Endothelial cell of umbilical vein (primary cell): ENCODE results near the gene CNNM3.

Source experiments
- CTCF ChIP-seq, 2 donors: IDR thresholded peaks; 1 replicate in 1 of 2; 2 replicates in 1 of 2; pipeline ENCODE4 v1.5.1; 2011; ENCODE audit warnings: low read length in 2 of 2, mild to moderate bottlenecking in 2 of 2, moderate library complexity in 2 of 2, control low read depth in 1 of 2, inconsistent platforms in 1 of 2, low read depth in 1 of 2; ENCODE audit not compliant: insufficient read depth in 1 of 2; ENCODE audit errors: extremely low read depth in 1 of 2
- EZH2 ChIP-seq: IDR thresholded peaks from 2 replicates; pipeline ENCODE4 v1.6.1; 2012; ENCODE audit warnings: borderline replicate concordance, low read depth, mild to moderate bottlenecking, moderate library complexity, low read length, inconsistent platforms; ENCODE audit not compliant: severe bottlenecking
- JUN ChIP-seq: IDR thresholded peaks from 2 replicates; pipeline ENCODE4 v1.6.1; 2011; ENCODE audit warnings: borderline replicate concordance, low read depth; ENCODE audit not compliant: insufficient read length, insufficient read depth
- MAX ChIP-seq: IDR thresholded peaks from 2 replicates; pipeline ENCODE4 v1.6.1; 2011; ENCODE audit not compliant: insufficient read depth, insufficient read length
- POLR2A ChIP-seq: IDR thresholded peaks from 2 replicates; pipeline ENCODE4 v1.6.1; 2012; ENCODE audit warnings: low read depth, mild to moderate bottlenecking, control low read depth, low read length
- POLR2AphosphoS5 ChIP-seq: IDR thresholded peaks from 2 replicates; pipeline ENCODE4 v1.6.1; 2012; ENCODE audit warnings: low read depth, mild to moderate bottlenecking, control low read depth, low read length, moderate library complexity; ENCODE audit not compliant: insufficient read depth

- no peak for TF ChIP-seq POLR2A
- no peak for TF ChIP-seq CTCF (IDR thresholded peaks at IDR 0.05; ENCODE audit: extremely low read depth in 1 of 2, insufficient read depth in 1 of 2, low read depth in 1 of 2, low read length in 2 of 2)
- no peak for TF ChIP-seq MAX
- no peak for TF ChIP-seq POLR2AphosphoS5
- no peak for TF ChIP-seq EZH2
- no peak for TF ChIP-seq JUN
Measured at GRCh38 chr2:96806468-96807126, 9.5 kb upstream of the CNNM3 start.
